HG03442 (cell line): ENCODE measurements around the gene SND1.

ENCODE experiments used
- ATAC-seq: cut with Tn5 transposase; IDR thresholded peaks from one replicate; pipeline ENCODE4 v1.9.1; 2021; ENCODE audit warnings: mild to moderate bottlenecking, moderate library complexity; ENCODE audit not compliant: unreplicated experiment

The SND1 gene

GRCh38 chr7:128078309-128078708 lies 426.3 kb downstream of the SND1 start:
- no peak for ATAC-seq

DNA sequence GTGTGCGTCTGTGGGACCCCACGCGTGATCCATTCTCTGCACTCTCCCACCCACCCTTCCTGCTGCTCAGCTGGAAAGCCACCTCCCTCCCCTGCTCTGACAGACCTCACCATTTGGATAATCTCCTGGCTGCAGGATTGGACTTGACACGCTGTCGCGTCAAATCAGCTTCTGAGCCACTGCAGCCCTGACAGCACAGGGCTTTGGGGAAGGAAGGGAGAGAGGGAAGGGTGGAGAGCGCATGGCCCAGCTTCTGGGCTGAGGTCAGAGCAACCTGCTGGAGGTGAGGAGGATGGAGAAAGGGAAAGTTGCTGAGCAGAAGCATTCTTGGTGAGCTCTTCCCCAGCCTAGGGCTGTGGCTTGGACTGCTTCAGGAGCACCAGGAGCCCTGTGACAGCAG lies 428.2 kb downstream of the SND1 start:
- ATAC-seq = no peak

- ATAC-seq = no peak
These were observed 429.4 kb downstream of the SND1 start for GRCh38 chr7:128081351-128081750.

- no peak for ATAC-seq
These were observed 429.8 kb downstream of the SND1 start for GRCh38 chr7:128081808-128082207.

DNA sequence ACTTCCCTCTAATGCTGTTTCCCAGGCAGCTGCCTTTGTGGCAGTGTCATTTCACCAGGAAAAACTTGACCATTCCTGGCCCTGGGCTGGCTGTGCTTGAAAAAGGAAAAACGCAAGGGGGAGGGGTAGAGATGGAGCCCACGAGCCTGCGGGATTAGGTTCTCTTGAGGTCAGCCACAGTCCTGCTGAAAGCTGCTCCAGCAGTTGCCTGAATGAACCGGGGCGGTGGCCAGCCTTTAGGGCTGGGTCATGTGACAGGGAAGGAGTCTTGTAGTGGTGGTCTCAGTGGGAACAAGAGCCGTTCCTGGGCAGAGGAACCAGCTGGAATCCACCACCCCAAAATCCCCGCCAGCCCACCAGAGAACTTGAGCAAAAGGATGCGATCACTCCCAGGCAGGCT lies 430.4 kb downstream of the SND1 start:
- no peak for ATAC-seq

GRCh38 chr7:128084896-128085608 lies 433.1 kb downstream of the SND1 start:
- ATAC-seq = no peak

DNA sequence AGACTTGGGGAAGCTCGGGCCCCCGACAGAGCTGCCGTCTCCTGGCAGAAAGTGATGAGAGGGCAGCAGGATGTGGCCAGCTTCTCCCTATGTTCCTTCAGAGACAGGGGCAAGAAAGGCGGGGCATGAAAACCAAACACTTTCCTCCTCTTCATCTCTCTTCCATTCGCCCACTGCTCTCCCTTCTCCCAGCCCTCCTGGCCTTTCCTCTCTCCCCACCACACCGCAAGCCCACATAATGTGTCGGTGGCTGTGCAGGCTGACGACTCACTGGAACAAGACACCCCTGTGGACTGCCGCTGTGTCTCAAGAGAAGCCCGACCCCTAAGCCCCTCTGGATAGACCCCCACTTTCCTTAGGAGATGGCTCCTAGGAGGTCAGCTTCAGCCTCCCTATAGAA lies 438.5 kb downstream of the SND1 start:
- no peak for ATAC-seq

- no peak for ATAC-seq
These were observed 439.1 kb downstream of the SND1 start for GRCh38 chr7:128091106-128091505.

DNA sequence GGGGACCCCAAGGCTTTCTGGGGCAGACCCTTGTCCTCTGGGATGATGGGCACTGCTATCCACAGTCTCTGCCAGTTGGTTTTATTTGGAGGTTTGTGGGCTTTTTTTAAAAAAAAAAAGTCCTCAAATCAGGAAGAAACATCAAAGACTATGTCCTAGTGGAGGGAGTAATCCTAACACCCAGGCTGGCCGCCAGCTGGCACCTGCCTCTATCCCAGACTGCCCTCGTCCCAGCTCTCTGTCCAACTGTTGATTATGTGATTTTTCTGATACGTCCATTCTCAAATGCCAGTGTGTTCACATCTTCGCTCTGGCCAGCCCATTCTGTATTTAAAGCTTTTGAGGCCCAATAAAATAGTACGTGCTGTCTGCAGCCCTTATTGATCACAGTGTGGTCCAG lies 440.2 kb downstream of the SND1 start:
- ATAC-seq = no peak

DNA sequence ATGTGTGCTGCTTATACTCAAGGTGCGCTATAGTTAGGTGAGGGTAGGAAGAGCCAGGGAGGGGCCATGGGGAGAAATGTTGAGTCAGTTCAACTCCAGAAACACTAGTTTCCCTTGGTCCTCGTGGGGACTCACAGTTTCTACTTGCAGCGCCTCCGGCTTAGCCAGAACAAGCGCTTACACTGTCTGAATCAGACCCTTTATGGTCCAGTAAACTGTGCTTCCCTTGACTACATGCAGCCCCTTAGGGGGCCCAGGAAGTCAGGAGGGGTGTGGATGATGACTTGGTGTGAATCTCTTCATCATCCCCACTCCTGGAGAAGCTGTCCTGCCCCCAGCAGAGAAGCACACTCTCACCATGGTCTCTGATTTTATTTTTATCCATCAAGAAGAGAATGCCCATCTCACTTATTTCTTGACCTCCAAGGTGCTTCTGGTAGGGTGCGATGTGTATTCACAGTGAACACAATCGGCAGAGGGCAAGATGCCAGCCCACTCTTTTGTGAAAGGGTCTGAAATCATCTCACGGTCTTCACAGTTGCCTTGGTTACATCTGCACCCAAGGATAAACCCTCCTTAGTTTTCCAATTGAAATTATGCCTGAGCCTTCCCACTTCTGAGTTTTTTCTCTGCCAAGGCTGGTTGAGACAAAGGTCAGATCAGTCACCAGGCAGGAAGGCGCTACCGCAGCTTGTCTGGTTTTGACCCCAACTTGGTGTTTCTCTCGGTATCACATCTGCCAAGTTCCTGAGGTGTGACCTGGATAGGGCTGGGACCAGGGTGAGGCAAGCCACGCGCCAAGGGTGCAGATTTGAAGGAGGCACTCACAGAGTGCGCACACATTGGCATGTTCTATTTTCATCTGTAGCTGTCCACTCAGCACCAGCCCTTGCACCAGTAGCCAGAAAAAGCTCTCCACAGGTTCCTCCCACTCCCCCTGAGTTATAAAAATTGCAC lies 441.9 kb downstream of the SND1 start:
- ATAC-seq = no peak

- no peak for ATAC-seq
These were observed 442.7 kb downstream of the SND1 start for GRCh38 chr7:128094686-128095085.

GRCh38 chr7:128097211-128097731 lies 445.3 kb downstream of the SND1 start:
- ATAC-seq = no peak

- ATAC-seq = no peak
These were observed 446.6 kb downstream of the SND1 start for GRCh38 chr7:128098629-128099028.

- ATAC-seq = no peak
These were observed 447.2 kb downstream of the SND1 start for GRCh38 chr7:128099204-128099671.

DNA sequence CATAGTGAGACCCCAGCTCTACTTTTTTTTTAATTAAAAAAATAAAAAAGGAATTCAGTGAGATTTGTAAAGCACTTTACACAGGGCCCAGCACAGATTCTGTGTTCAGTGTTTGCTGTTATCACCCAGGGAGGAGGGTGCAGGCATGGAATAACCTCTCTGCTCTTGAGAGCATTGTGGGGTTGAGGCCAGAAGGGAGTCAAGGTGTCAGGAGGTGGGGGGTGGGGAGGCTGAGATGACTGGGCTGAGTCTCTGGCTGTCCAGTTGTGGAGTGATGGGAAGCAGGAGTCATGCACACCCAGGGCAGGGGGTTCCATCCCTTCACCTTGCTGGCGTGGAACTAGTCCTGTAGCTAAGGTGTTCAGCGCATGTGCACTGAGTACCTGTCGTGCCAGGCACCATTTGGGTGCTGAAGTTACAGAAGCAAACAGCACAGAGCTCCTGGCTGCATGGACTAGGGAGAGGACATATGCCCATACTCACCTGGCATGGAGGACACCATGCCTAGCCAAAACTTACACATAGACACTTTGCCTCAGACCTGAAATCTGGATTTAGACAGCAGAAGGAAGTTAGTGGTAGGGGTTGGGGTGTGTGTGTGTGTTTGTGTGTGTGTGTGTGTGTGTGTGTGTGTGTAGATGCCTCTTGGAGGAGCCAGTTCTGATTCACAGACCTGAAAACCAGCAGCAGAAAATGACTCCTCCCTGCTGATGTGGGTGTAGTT lies 448.4 kb downstream of the SND1 start:
- ATAC-seq = no peak

DNA sequence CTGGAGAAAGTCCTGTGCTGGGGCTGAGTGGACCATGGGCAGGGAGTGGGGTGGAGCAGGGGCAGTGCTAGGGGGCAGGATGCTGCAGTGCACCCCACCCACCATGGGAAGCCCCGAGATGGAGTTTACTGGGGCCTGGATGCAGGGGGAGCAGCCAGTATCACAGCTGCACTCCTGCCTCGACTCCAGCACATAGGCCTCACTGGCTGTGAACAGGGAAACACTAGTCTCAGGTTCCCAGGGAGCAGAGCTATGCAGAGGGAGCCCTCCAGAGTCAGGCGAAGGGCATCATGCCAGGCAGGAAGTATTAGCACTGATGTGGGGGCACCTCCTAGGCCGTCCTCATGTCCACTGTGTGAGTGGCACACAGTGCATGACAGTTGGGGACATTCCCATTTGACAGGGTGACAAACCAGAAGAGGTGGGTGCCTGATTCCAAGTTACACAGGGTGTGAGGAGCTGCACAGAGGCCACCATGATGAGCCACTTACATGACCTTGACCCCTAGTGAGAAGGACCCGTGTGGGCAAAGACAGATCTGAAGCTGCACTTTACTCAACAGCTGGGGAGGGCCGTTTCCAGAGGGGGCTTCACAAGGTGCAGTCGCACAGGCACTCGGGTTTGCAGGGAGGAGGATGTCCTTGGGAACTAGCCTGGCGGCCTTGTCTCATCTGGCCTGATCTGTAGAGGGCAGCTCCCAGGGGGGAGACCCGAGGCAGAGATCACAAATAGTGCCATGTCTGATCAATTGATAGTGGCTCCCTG lies 449.1 kb downstream of the SND1 start:
- no peak for ATAC-seq

GRCh38 chr7:128102490-128103291 lies 450.7 kb downstream of the SND1 start:
- ATAC-seq = no peak

DNA sequence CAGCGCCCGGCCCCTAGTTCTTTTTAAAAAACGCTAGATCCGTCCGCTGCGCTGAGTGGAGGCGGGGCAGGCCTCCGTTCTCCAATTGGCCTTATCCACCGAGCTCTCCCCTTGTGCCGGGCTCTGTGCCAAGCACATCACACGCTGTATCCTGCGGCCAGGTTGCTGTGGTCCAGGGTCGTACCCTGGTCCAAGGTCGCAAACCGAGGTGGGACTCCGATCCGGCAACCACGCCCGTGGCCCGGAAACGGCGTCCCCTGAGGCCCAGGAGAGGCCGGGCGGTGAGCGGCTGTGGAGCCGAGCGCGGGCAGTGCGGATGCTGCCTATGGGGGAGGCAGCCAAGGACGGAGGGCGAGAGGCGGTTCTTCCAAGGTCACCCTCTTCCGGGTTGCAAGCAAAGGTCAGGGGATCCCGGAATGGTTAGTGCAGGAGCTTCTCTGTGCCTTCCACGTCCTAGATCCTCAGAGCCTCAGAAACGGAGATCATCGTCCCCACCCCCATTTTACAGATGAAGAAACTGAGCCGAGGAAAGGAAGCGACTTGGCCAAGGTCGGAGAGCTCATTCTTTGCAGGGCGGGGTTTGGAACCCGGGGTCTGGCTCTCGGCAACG lies 451.6 kb downstream of the SND1 start:
- peak; percentile 52 for ATAC-seq

DNA sequence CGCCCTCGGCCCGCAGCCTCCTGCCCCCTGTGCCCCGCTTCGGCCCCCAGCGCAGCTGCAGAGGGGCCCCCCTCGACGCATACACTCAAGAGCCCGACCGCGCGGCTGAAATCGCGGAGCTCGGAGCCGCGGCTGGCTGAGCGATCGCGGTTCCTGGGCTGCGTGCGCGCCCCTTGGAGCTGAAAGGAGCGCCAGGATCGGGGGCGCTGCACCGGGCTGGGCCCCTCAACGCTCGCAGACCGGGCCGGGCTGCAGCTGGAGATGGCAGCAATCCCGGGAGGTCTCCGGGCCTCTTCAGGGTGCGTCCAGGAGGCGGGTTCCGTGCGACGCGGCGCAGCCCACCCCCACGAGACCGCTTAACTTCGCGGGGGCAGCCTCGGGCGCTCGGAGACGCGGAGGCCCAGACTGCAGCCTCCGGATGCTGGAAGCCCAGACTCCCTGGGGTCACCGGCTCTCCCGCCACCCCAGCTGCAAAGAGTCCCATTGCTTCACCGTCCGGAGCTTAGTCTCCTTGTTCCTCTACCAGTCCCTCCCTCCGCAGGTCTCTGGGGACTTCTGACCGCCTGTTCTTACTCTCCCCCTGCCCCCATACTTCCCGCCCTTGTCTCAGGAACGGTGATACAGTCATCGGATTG lies 452.2 kb downstream of the SND1 start:
- ATAC-seq = peak; percentile 12
